ENCODE results near the gene SLC38A3. TPM values are rescaled to one million over a fixed set of nuclear protein-coding genes. Genes with fewer than 3 reads are reported as not detected.

SLC38A3 gene
- total and polyA plus RNA-seq, 9 of the 15 experiments (the other 6 are each of a cell fraction or from before 2014, with no cell fraction given), result 0.09 to 0.38 (median 0.16) TPM; not detected in 6

DNA sequence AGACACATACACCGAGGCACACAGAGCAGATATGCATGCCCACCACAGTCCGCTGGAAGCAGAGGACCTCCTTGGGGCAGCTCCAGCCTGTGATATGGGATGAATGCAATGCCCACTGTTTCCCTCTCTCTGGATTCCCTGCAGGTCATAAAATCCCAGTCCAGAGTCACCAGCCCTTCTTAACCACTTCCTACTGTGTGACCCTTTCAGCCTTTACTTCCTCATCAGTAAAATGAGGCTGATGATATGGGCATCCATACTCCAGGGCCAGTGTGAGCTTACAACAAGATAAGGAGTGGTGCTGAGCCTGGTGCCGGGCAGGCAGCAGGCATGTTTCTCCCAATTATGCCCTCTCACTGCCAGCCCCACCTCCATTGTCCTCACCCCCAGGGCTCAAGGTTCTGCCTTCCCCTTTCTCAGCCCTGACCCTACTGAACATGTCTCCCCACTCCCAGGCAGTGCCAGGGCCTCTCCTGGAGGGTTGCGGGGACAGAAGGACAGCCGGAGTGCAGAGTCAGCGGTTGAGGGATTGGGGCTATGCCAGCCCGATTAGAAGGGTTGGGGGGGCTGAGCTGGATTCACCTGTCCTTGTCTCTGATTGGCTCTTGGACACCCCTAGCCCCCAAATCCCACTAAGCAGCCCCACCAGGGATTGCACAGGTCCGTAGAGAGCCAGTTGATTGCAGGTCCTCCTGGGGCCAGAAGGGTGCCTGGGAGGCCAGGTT, 14.0 kb upstream of the SLC38A3 start, which contains the start of gene GNAT1:
TSS of gene GNAT1 (plus strand) at position 675 of the 725 bp plus-strand sequence. CDS start 116 bp downstream, outside the sequence.
- POLR2A ChIA-PET, result interaction anchor here (0.6 to 1.2 kb wide), 3 partner anchors 11 to 70 kb away, joined by 3 to 5 read pairs (median 3); no protein-coding TSS in a partner anchor
- peaks cover 0 to 8% of the 10 kb centered on the region in 2 experiments; a peak in 2 of 5 replicates for H3K27me3 ChIP-seq (ENCODE audit: control insufficient read depth in 2 of 2, insufficient read depth in 2 of 2, low read length in 2 of 2)
- ATAC-seq (no peak), FAIRE-seq (no peak), DNase-seq (ENCODE audit: extremely low read depth in 1 of 4, low spot score in 3 of 4) (no peak)
- H3K4me3 ChIP-seq, result no peak within 1 kb of the TSS
- in situ Hi-C loops (cut with MboI), result loop anchor here (5.0 kb wide), 2 partner anchors 36 to 81 kb away; no protein-coding TSS in a partner anchor
- H3K4me2 ChIP-seq (ENCODE audit: insufficient read depth, low read length), result no peak within 1 kb of the TSS
- TF ChIP-seq NEUROD1 (IDR thresholded peaks at IDR 0.05; ENCODE audit: borderline replicate concordance, low read depth, low read length, partially characterized antibody), result no peak
- TF ChIP-seq RHOXF2B (CRISPR knock-in tag; conservative IDR thresholded peaks at IDR 0.05), result no peak
- TF ChIP-seq NFYB (IDR thresholded peaks at IDR 0.05; ENCODE audit: extremely low read depth, insufficient read length), result no peak
- TF ChIP-seq EGR1 (conservative IDR thresholded peaks at IDR 0.05), result no peak
- no peak for TF ChIP-seq STAT5B (CRISPR knock-in tag; IDR thresholded peaks at IDR 0.05)
- TF ChIP-seq, protein P1, sequence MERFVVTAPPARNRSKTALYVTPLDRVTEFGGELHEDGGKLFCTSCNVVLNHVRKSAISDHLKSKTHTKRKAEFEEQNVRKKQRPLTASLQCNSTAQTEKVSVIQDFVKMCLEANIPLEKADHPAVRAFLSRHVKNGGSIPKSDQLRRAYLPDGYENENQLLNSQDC (CRISPR knock-in tag; IDR thresholded peaks at IDR 0.05), result no peak
- TF ChIP-seq, protein P2, sequence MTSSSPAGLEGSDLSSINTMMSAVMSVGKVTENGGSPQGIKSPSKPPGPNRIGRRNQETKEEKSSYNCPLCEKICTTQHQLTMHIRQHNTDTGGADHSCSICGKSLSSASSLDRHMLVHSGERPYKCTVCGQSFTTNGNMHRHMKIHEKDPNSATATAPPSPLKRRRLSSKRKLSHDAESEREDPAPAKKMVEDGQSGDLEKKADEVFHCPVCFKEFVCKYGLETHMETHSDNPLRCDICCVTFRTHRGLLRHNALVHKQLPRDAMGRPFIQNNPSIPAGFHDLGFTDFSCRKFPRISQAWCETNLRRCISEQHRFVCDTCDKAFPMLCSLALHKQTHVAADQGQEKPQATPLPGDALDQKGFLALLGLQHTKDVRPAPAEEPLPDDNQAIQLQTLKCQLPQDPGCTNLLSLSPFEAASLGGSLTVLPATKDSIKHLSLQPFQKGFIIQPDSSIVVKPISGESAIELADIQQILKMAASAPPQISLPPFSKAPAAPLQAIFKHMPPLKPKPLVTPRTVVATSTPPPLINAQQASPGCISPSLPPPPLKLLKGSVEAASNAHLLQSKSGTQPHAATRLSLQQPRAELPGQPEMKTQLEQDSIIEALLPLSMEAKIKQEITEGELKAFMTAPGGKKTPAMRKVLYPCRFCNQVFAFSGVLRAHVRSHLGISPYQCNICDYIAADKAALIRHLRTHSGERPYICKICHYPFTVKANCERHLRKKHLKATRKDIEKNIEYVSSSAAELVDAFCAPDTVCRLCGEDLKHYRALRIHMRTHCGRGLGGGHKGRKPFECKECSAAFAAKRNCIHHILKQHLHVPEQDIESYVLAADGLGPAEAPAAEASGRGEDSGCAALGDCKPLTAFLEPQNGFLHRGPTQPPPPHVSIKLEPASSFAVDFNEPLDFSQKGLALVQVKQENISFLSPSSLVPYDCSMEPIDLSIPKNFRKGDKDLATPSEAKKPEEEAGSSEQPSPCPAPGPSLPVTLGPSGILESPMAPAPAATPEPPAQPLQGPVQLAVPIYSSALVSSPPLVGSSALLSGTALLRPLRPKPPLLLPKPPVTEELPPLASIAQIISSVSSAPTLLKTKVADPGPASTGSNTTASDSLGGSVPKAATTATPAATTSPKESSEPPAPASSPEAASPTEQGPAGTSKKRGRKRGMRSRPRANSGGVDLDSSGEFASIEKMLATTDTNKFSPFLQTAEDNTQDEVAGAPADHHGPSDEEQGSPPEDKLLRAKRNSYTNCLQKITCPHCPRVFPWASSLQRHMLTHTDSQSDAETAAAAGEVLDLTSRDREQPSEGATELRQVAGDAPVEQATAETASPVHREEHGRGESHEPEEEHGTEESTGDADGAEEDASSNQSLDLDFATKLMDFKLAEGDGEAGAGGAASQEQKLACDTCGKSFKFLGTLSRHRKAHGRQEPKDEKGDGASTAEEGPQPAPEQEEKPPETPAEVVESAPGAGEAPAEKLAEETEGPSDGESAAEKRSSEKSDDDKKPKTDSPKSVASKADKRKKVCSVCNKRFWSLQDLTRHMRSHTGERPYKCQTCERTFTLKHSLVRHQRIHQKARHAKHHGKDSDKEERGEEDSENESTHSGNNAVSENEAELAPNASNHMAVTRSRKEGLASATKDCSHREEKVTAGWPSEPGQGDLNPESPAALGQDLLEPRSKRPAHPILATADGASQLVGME (CRISPR knock-in tag; IDR thresholded peaks at IDR 0.05), result no peak
- no peak for TF ChIP-seq HNRNPL (IDR thresholded peaks at IDR 0.05; ENCODE audit: low read depth, low read length)
- no peak for TF ChIP-seq ZFP1 (CRISPR knock-in tag; IDR thresholded peaks at IDR 0.05)
- BruUV-seq (replicated peaks), result no TSS peak
- no peak within 1 kb of the TSS for H2AFZ ChIP-seq (ENCODE audit: low read depth, low read length)
- H4K20me1 ChIP-seq (replicated peaks; ENCODE audit: control insufficient read depth, insufficient read depth, low read length), result no peaks in the 10 kb centered on the region; the same call in 1 of the 2 replicates
- H3K36me3 ChIP-seq (ENCODE audit: control insufficient read depth, insufficient read depth, low read length), result no peaks in the 10 kb centered on the region
- H3K9me3 ChIP-seq (replicated peaks; ENCODE audit: control insufficient read depth, insufficient read depth, low read depth, low read length), result no peaks in the 10 kb centered on the region
- H3K9me1 ChIP-seq (ENCODE audit: control insufficient read depth, insufficient read depth, low read length), result no peaks in the 10 kb centered on the region
- CTCF ChIA-PET (ENCODE audit: low intra/inter-chr PET ratio), result interaction anchor here (2.4 to 2.8 kb wide), 2 partner anchors 70 to 82 kb away, joined by 13 to 34 read pairs; no protein-coding TSS in a partner anchor
- intact Hi-C loops (cut with micrococcal nuclease), result no loop called here
- H3K9ac ChIP-seq (ENCODE audit: insufficient read depth in 1 of 2, low read depth in 2 of 2, low read length in 2 of 2), result no peak within 1 kb of the TSS
- 4% methylated on average over 8 of the region's 8 CpGs for WGBS (ENCODE audit: insufficient coverage, low coverage, missing lambda C conversion rate)
- peaks cover 2 to 33% of the 10 kb centered on the region in 2 experiments; a peak in 2 of 5 replicates for H3K4me1 ChIP-seq (replicated peaks in 1 of 2; ENCODE audit: control insufficient read depth in 2 of 2, insufficient read depth in 2 of 2, low read length in 2 of 2)
- H3K27ac ChIP-seq (ENCODE audit: extremely low read depth, low read depth, low read length), result no peak within 1 kb of the TSS
- no peaks in the 10 kb centered on the region for H3K79me2 ChIP-seq (ENCODE audit: control insufficient read depth, insufficient read depth, low read length)

All from K562 (cell line).